GM12878 (cell line): ENCODE measurements around the gene PRKAG3.

Experiments used
- EGR1 ChIP-seq, 2 experiments: IDR thresholded peaks; 1 replicate in 1 of 2; 2 replicates in 1 of 2; pipeline ENCODE4 v1.6.1; 2011 to 2012; ENCODE audit warnings: low read depth in 2 of 2, low read length in 2 of 2, borderline replicate concordance in 1 of 2, mild to moderate bottlenecking in 1 of 2, moderate library complexity in 1 of 2
- EZH2 ChIP-seq: IDR thresholded peaks from 2 replicates; pipeline ENCODE4 v1.6.1; 2012; ENCODE audit warnings: low read depth, mild to moderate bottlenecking, control low read depth, inconsistent platforms, low read length, borderline replicate concordance; ENCODE audit not compliant: control insufficient read depth
- MTA3 ChIP-seq: IDR thresholded peaks from 2 replicates; pipeline ENCODE4 v1.6.1; 2012; ENCODE audit warnings: low read length, inconsistent platforms, borderline replicate concordance
- NFIC ChIP-seq: IDR thresholded peaks from 2 replicates; pipeline ENCODE4 v1.6.1; 2012; ENCODE audit warnings: low read depth, mild to moderate bottlenecking, inconsistent platforms, low read length, moderate library complexity
- POLR2A ChIP-seq: IDR thresholded peaks from 2 replicates; pipeline ENCODE4 v1.6.1; 2011; ENCODE audit warnings: low read depth, mild to moderate bottlenecking, low read length
- POLR2AphosphoS5 ChIP-seq: IDR thresholded peaks from 2 replicates; pipeline ENCODE4 v1.6.1; 2011; ENCODE audit warnings: mild to moderate bottlenecking, low read length, inconsistent platforms
- RAD21 ChIP-seq: IDR thresholded peaks from 2 replicates; pipeline ENCODE4 v1.6.1; 2011; ENCODE audit warnings: mild to moderate bottlenecking, low read depth, low read length, moderate library complexity; ENCODE audit not compliant: insufficient read depth
- ZBED1 ChIP-seq: IDR thresholded peaks from 2 replicates; pipeline ENCODE4 v1.6.1; 2016; ENCODE audit warnings: borderline replicate concordance
- TF ChIP-seq, protein P1 (sequence below), 3 experiments: IDR thresholded peaks in 2 of 3; conservative IDR thresholded peaks in 1 of 3; 2 replicates each; pipeline ENCODE4 v1.5.1; 2011; ENCODE audit warnings: low read depth in 3 of 3, low read length in 3 of 3, mild to moderate bottlenecking in 3 of 3, control low read depth in 2 of 3, moderate library complexity in 2 of 3, inconsistent platforms in 1 of 3, mixed read lengths in 1 of 3; ENCODE audit not compliant: control insufficient read depth in 2 of 3, insufficient read depth in 1 of 3; ENCODE audit errors: extremely low read depth in 1 of 3
- TF ChIP-seq, protein P2 (sequence below): IDR thresholded peaks from 2 replicates; pipeline ENCODE4 v1.6.1; 2012; ENCODE audit warnings: low read depth, low read length, improper control_type of control experiment

GRCh38 chr2:218780046-218780445, 51.6 kb downstream of the PRKAG3 start:
- TF ChIP-seq, protein P1, sequence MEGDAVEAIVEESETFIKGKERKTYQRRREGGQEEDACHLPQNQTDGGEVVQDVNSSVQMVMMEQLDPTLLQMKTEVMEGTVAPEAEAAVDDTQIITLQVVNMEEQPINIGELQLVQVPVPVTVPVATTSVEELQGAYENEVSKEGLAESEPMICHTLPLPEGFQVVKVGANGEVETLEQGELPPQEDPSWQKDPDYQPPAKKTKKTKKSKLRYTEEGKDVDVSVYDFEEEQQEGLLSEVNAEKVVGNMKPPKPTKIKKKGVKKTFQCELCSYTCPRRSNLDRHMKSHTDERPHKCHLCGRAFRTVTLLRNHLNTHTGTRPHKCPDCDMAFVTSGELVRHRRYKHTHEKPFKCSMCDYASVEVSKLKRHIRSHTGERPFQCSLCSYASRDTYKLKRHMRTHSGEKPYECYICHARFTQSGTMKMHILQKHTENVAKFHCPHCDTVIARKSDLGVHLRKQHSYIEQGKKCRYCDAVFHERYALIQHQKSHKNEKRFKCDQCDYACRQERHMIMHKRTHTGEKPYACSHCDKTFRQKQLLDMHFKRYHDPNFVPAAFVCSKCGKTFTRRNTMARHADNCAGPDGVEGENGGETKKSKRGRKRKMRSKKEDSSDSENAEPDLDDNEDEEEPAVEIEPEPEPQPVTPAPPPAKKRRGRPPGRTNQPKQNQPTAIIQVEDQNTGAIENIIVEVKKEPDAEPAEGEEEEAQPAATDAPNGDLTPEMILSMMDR (IDR thresholded peaks at IDR 0.05 in 2 of 3, conservative IDR thresholded peaks at IDR 0.05 in 1 of 3; ENCODE audit: control insufficient read depth in 2 of 3, extremely low read depth in 1 of 3, insufficient read depth in 1 of 3, low read depth in 3 of 3, low read length in 3 of 3), result no peak
- no peak for TF ChIP-seq POLR2AphosphoS5
- no peak for TF ChIP-seq RAD21
- TF ChIP-seq, protein P2, sequence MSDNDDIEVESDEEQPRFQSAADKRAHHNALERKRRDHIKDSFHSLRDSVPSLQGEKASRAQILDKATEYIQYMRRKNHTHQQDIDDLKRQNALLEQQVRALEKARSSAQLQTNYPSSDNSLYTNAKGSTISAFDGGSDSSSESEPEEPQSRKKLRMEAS, result no peak
- no peak for TF ChIP-seq EZH2
- no peak for TF ChIP-seq MTA3
- no peak for TF ChIP-seq POLR2A
- TF ChIP-seq ZBED1, result no peak
- TF ChIP-seq EGR1 (IDR thresholded peaks at IDR 0.05; ENCODE audit: borderline replicate concordance in 1 of 2, low read depth in 2 of 2, low read length in 2 of 2), result no peak
- TF ChIP-seq NFIC, result no peak
